MCF 10A (cell line): ENCODE data around the gene IGF1. TPM values are rescaled to one million over a fixed set of nuclear protein-coding genes. Genes with fewer than 3 reads are reported as not detected.

Source experiments
- BruUV-seq: library from RNA; stranded (reverse); fragments of 400-500 nt; replicated peaks from 2 replicates; lab custom pipeline; 2021; lab: Mats Ljungman, UMichigan
- CTCF ChIA-PET: fragments of 300-600 bp; sonication (Branson Sonifier 250); formaldehyde crosslinking; extraction: SDS; loops from one replicate; lab custom pipeline; 2021; ENCODE audit warnings: antibody characterized with exemption, inconsistent platforms; lab: Yijun Ruan, JAX
- POLR2A ChIA-PET: fragments of 300-600, 350-650 bp; sonication (Branson Sonifier 250); formaldehyde crosslinking; extraction: SDS; loops from one replicate; lab custom pipeline; 2020; ENCODE audit warnings: antibody characterized with exemption, inconsistent platforms; lab: Yijun Ruan, JAX
- DNase-seq: peaks from one replicate; pipeline ENCODE4 v3.0.0-alpha.2; 2018; ENCODE audit not compliant: unreplicated experiment
- H3K27ac Mint-ChIP-seq: one replicate; pipeline ENCODE4 v1.8.0; 2022; ENCODE audit warnings: mild to moderate bottlenecking, low read depth, mixed read lengths; ENCODE audit not compliant: unreplicated experiment
- H3K27me3 Mint-ChIP-seq: one replicate; pipeline ENCODE4 v1.8.0; 2022; ENCODE audit warnings: mixed read lengths; ENCODE audit not compliant: insufficient read depth, unreplicated experiment
- H3K36me3 Mint-ChIP-seq: one replicate; pipeline ENCODE4 v1.8.0; 2022; ENCODE audit warnings: mild to moderate bottlenecking, moderate library complexity, mixed read lengths; ENCODE audit not compliant: insufficient read depth, unreplicated experiment
- H3K4me1 Mint-ChIP-seq: one replicate; pipeline ENCODE4 v1.8.0; 2022; ENCODE audit warnings: mixed read lengths; ENCODE audit not compliant: insufficient read depth, unreplicated experiment
- H3K4me3 Mint-ChIP-seq: one replicate; pipeline ENCODE4 v1.8.0; 2022; ENCODE audit warnings: mild to moderate bottlenecking, moderate library complexity, mixed read lengths; ENCODE audit not compliant: unreplicated experiment
- H3K9me3 Mint-ChIP-seq: one replicate; pipeline ENCODE4 v1.8.0; 2022; ENCODE audit warnings: mixed read lengths; ENCODE audit not compliant: unreplicated experiment
- intact Hi-C: fragments of 100-400 bp; cut with micrococcal nuclease; formaldehyde crosslinking; loops from 2 replicates; pipeline ENCODE4 v1.14.1; 2022
- total RNA-seq: library from RNA; stranded (reverse); gene quantifications from 2 replicates; pipeline ENCODE4 v1.2.3, GENCODE V29; 2022
- TF ChIP-seq, protein P1 (sequence below): fragments of 200-600 bp; IDR thresholded peaks from one replicate; pipeline ENCODE4 v1.8.0; 2022; ENCODE audit warnings: antibody characterized with exemption, mild to moderate bottlenecking; ENCODE audit not compliant: unreplicated experiment

Gene IGF1
- total RNA-seq, 1 experiment from 2014 or later: not detected

DNA sequence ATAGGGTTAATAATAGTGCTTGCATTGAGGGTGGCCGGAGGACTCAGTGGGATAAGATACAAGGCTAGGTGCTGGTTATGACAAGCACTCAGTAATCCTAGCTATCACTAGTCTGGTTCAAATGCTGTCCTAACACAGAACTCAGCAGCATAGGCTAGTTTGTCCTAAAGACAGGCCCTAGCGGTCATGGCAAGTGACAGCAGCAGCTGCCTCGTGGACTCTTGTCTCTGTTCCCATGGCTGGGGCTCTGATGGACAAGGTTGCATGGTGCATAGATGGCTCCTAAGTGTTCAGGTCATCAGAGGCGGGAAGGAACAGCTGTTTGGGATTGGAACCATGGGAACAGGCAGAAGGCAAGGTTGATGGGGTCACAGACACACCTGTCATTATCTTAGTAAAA lies 42.4 kb upstream of the IGF1 start:
- no peaks in the 10 kb centered on the region for H3K27me3 Mint-ChIP-seq
- no peak for DNase-seq
- no peak overlapping the region for H3K4me3 Mint-ChIP-seq
- TF ChIP-seq, protein P1, sequence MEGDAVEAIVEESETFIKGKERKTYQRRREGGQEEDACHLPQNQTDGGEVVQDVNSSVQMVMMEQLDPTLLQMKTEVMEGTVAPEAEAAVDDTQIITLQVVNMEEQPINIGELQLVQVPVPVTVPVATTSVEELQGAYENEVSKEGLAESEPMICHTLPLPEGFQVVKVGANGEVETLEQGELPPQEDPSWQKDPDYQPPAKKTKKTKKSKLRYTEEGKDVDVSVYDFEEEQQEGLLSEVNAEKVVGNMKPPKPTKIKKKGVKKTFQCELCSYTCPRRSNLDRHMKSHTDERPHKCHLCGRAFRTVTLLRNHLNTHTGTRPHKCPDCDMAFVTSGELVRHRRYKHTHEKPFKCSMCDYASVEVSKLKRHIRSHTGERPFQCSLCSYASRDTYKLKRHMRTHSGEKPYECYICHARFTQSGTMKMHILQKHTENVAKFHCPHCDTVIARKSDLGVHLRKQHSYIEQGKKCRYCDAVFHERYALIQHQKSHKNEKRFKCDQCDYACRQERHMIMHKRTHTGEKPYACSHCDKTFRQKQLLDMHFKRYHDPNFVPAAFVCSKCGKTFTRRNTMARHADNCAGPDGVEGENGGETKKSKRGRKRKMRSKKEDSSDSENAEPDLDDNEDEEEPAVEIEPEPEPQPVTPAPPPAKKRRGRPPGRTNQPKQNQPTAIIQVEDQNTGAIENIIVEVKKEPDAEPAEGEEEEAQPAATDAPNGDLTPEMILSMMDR: no peak
- H3K4me1 Mint-ChIP-seq: no peaks in the 10 kb centered on the region
- H3K36me3 Mint-ChIP-seq: no peaks in the 10 kb centered on the region
- CTCF ChIA-PET: interaction anchor here (0.9 kb wide), 1 partner anchor 21 kb away, joined by 3 read pairs; no protein-coding TSS in a partner anchor
- POLR2A ChIA-PET: no interaction called here
- no peak overlapping the region for H3K27ac Mint-ChIP-seq
- intact Hi-C loops: no loop called here
- BruUV-seq: no TSS peak
- peaks cover 6% of the 10 kb centered on the region for H3K9me3 Mint-ChIP-seq

DNA sequence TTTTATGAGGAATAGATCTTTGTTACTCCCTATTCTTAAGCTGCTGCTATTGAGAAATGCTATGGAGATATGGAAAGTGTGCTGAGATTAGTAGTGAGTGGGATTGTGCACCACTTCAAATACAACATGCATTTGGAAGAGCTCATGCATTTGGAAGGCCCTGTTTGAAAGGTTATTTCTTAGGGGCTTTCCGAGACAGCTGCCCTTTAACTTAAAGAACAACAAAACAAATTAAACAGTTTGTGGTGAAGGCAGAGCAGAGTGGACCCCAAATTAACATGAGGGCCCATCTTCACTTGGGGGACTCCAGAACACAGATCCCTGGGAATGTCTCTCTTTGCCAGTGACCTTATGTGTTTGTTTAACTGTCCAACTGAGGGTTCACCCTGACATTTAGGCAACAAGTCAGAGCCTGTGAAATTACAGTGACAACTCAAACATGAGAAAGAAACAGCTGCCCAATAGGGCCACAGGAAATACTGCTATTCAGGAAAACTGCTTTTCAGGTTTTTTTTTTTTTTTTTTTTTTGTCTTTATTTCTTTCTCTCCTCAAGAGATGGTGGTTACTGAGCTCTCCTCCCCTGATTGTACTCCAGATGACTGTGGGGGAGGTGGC lies 41.4 kb upstream of the IGF1 start:
- no peak overlapping the region for H3K27ac Mint-ChIP-seq

DNA sequence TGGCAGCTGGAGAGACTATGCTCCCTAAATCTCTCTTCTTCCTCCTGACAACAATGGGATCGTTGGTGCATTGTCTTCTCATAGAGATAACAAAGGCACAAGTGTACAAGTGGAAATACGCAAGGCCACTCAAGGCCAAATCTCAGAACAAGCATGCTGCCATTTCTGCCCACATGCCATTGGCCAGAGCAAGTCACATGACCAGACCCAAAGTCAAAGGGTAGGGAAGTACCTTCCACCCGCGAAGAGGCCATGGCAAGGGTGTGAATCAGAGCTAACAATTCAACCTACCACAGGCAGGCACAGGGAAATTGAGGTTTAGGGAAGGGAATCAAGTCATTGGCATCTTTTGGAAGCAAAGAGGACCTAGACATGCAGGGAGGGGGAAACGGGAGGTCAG lies 38.5 kb upstream of the IGF1 start:
- BruUV-seq: no TSS peak
- no peaks in the 10 kb centered on the region for H3K27me3 Mint-ChIP-seq
- CTCF ChIA-PET: interaction anchor here (0.6 kb wide), 1 partner anchor 421 kb away, joined by 3 read pairs; no protein-coding TSS in a partner anchor
- TF ChIP-seq, protein P1: no peak
- H3K4me1 Mint-ChIP-seq: no peaks in the 10 kb centered on the region
- intact Hi-C loops: no loop called here
- no peak for DNase-seq
- POLR2A ChIA-PET: no interaction called here
- H3K4me3 Mint-ChIP-seq: no peak overlapping the region
- no peaks in the 10 kb centered on the region for H3K9me3 Mint-ChIP-seq
- H3K27ac Mint-ChIP-seq: no peak overlapping the region
- H3K36me3 Mint-ChIP-seq: no peaks in the 10 kb centered on the region

More for the DNA sequence above, 41.4 kb upstream of the IGF1 start:
- no TSS peak for BruUV-seq
- DNase-seq: no peak
- Mint-ChIP-seq H3K9me3 (peaks cover 6% of the 10 kb centered on the region), H3K4me3 (no peak overlapping the region), H3K27me3 (no peaks in the 10 kb centered on the region), H3K4me1 (no peaks in the 10 kb centered on the region), H3K36me3 (no peaks in the 10 kb centered on the region)
- CTCF ChIA-PET: interaction anchor here (0.7 to 1.0 kb wide), 3 partner anchors 21 to 1006 kb away, joined by 3 read pairs; no protein-coding TSS in a partner anchor
- TF ChIP-seq, protein P1: no peak
- POLR2A ChIA-PET: interaction anchor here (0.6 kb wide), 1 partner anchor 73 kb away, joined by 3 read pairs; no protein-coding TSS in a partner anchor
- intact Hi-C loops: no loop called here

DNA sequence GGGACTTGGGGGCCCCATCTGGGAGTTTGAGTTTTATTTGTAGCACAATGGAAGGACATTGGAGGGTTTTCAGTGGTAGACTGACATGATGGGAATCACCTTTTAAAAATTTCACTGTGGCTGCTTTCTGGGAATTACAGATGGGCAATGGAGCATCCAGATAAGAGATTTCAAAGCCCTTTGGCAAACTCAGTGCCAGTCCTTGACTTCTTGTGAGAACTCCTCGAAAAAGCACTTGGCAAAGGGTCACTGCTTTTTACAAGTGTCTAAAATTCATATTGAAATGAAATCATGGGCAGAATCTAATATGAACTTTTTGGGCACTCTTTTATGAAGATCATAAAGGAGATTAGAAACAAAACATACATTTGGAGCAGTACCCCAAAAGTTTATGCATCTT lies 34.3 kb upstream of the IGF1 start:
- ChIA-PET CTCF (interaction anchor here (0.6 kb wide), 1 partner anchor 9 kb away, joined by 5 read pairs; no protein-coding TSS in a partner anchor), POLR2A (no interaction called here)
- H3K27me3 Mint-ChIP-seq: no peaks in the 10 kb centered on the region
- intact Hi-C loops: no loop called here
- no TSS peak for BruUV-seq
- H3K9me3 Mint-ChIP-seq: no peaks in the 10 kb centered on the region
- DNase-seq: no peak
- TF ChIP-seq, protein P1: no peak
- no peaks in the 10 kb centered on the region for H3K4me1 Mint-ChIP-seq
- no peaks in the 10 kb centered on the region for H3K36me3 Mint-ChIP-seq
- H3K27ac Mint-ChIP-seq: no peak overlapping the region
- no peak overlapping the region for H3K4me3 Mint-ChIP-seq
